ENCODE measurements around the gene ARHGEF28. TPM values are rescaled to one million over a fixed set of nuclear protein-coding genes. Genes with fewer than 3 reads are reported as not detected.

ARHGEF28 gene
- total RNA-seq, 1 donor from 2014 or later: 37.4 TPM

- Histone ChIP-seq H3K4me3 (ENCODE audit: low read depth, low read length) (no peak overlapping the region), H3K36me3 (ENCODE audit: control insufficient read depth, insufficient read depth, low read length) (no peaks in the 10 kb centered on the region), H3K27me3 (ENCODE audit: control insufficient read depth, insufficient read depth, low read length) (no peaks in the 10 kb centered on the region)
- no peak for FAIRE-seq
- TF ChIP-seq CTCF (IDR thresholded peaks at IDR 0.05; ENCODE audit: insufficient read depth, low read length, severe bottlenecking): no peak
- no peak for DNase-seq (ENCODE audit: low read depth)
Observed at GRCh38 chr5:73663161-73663859, 37.3 kb downstream of the ARHGEF28 start.

- H3K27me3 ChIP-seq (ENCODE audit: control insufficient read depth, insufficient read depth, low read length): no peaks in the 10 kb centered on the region
- no peaks in the 10 kb centered on the region for H3K36me3 ChIP-seq (ENCODE audit: control insufficient read depth, insufficient read depth, low read length)
- FAIRE-seq: no peak
- no peak overlapping the region for H3K4me3 ChIP-seq (ENCODE audit: low read depth, low read length)
- TF ChIP-seq CTCF (IDR thresholded peaks at IDR 0.05; ENCODE audit: insufficient read depth, low read length, severe bottlenecking): no peak
- no peak for DNase-seq (ENCODE audit: low read depth)
Observed at GRCh38 chr5:73663860-73664240, 37.9 kb downstream of the ARHGEF28 start.

- no peaks in the 10 kb centered on the region for H3K36me3 ChIP-seq (ENCODE audit: control insufficient read depth, insufficient read depth, low read length)
- H3K27me3 ChIP-seq (ENCODE audit: control insufficient read depth, insufficient read depth, low read length): no peaks in the 10 kb centered on the region
- TF ChIP-seq CTCF (IDR thresholded peaks at IDR 0.05; ENCODE audit: insufficient read depth, low read length, severe bottlenecking): no peak
- DNase-seq (ENCODE audit: low read depth) (no peak), FAIRE-seq (no peak)
- H3K4me3 ChIP-seq (ENCODE audit: low read depth, low read length): no peak overlapping the region
Observed at GRCh38 chr5:73664796-73665195, 38.8 kb downstream of the ARHGEF28 start.

GRCh38 chr5:73666891-73667290 is 40.9 kb downstream of the ARHGEF28 start:
- no peak for TF ChIP-seq CTCF (IDR thresholded peaks at IDR 0.05; ENCODE audit: insufficient read depth, low read length, severe bottlenecking)
- DNase-seq (ENCODE audit: low read depth) (no peak), FAIRE-seq (no peak)
- Histone ChIP-seq H3K27me3 (ENCODE audit: control insufficient read depth, insufficient read depth, low read length) (no peaks in the 10 kb centered on the region), H3K4me3 (ENCODE audit: low read depth, low read length) (no peak overlapping the region), H3K36me3 (ENCODE audit: control insufficient read depth, insufficient read depth, low read length) (no peaks in the 10 kb centered on the region)

- H3K36me3 ChIP-seq (ENCODE audit: control insufficient read depth, insufficient read depth, low read length): no peaks in the 10 kb centered on the region
- no peak for FAIRE-seq
- no peak overlapping the region for H3K4me3 ChIP-seq (ENCODE audit: low read depth, low read length)
- no peak for TF ChIP-seq CTCF (IDR thresholded peaks at IDR 0.05; ENCODE audit: insufficient read depth, low read length, severe bottlenecking)
- no peak for DNase-seq (ENCODE audit: low read depth)
- no peaks in the 10 kb centered on the region for H3K27me3 ChIP-seq (ENCODE audit: control insufficient read depth, insufficient read depth, low read length)
Observed at GRCh38 chr5:73668017-73668416, 42.0 kb downstream of the ARHGEF28 start.

All from bronchial epithelial cell (primary cell).